Measurements from ENCODE around the gene SMIM36.

The SMIM36 gene

DNA sequence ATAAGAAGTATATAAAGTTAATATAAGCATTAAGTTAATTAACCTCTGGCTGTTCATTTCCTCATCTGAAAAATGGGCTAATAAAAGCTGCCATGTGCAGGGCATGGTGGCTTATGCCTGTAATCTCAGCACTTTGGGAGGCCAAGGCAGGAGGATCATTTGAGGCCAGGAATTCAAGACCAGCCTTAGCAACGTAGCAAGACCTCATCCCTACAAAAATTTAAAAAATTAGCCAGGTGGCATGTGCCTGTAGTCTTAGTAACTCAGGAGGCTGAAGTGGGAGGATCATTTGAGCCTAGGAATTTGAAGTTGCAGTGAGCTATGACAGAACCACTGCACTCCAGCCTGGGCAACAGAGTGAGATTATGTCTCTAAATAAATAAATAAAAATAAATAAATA lies 49.0 kb downstream of the SMIM36 start:
- no peak overlapping the region for H3K27ac ChIP-seq
- TF ChIP-seq ZFX (IDR thresholded peaks at IDR 0.05), result no peak
- TF ChIP-seq, protein P1, sequence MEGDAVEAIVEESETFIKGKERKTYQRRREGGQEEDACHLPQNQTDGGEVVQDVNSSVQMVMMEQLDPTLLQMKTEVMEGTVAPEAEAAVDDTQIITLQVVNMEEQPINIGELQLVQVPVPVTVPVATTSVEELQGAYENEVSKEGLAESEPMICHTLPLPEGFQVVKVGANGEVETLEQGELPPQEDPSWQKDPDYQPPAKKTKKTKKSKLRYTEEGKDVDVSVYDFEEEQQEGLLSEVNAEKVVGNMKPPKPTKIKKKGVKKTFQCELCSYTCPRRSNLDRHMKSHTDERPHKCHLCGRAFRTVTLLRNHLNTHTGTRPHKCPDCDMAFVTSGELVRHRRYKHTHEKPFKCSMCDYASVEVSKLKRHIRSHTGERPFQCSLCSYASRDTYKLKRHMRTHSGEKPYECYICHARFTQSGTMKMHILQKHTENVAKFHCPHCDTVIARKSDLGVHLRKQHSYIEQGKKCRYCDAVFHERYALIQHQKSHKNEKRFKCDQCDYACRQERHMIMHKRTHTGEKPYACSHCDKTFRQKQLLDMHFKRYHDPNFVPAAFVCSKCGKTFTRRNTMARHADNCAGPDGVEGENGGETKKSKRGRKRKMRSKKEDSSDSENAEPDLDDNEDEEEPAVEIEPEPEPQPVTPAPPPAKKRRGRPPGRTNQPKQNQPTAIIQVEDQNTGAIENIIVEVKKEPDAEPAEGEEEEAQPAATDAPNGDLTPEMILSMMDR (conservative IDR thresholded peaks at IDR 0.05), result no peak

DNA sequence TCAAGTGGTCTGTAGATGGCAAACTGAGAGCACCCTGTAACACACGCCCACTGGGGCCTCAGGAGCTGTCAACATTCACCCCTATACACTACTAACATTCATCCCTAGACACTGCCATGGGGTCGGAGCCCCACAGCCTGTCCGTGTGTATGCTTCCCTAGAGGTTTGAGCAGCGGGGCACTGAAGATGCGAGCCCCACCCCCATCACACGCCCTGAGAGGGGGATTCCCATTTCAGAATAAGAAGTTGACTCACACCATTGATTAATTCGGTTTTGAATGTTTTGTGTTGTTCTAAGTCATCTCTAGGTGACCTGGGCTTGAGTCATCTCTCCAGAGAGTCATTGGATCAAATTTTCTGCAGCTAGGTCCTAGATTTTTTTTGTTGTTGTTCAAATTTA lies 52.3 kb downstream of the SMIM36 start:
- H3K27ac ChIP-seq, result no peak overlapping the region
- TF ChIP-seq ZFX (IDR thresholded peaks at IDR 0.05), result no peak
- TF ChIP-seq, protein P1 (conservative IDR thresholded peaks at IDR 0.05), result no peak

DNA sequence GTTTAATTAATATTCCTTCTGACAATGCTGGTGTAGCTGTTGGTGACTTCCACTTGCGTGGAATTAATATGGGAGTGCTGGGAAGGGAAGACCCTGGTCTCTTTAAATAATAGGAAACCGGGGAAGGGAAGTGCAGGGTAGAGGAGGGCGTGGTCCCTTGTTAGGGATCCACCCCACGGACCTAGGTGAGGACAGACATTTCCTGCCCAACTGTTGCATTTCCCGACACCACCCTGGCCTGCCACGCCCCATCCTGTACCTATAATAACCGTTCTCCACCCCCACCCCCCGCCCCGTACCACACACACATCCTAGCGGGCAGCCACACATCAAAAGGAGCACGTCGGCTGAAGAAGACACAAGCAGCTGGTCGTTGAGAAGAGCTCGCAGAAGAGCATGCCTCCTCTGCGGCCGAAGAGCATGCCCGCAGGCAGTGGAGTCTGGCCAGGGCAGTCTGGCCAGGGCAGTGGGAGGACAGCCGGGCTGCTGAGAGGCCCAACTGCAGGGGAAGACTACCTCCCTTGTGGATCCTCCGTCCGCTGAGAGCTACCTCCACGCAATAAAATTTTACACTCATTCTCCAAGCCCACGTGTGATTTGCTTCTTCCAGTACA lies 52.9 kb downstream of the SMIM36 start:
- no peak overlapping the region for H3K27ac ChIP-seq
- TF ChIP-seq, protein P1 (conservative IDR thresholded peaks at IDR 0.05), result no peak
- no peak for TF ChIP-seq ZFX (IDR thresholded peaks at IDR 0.05)

DNA sequence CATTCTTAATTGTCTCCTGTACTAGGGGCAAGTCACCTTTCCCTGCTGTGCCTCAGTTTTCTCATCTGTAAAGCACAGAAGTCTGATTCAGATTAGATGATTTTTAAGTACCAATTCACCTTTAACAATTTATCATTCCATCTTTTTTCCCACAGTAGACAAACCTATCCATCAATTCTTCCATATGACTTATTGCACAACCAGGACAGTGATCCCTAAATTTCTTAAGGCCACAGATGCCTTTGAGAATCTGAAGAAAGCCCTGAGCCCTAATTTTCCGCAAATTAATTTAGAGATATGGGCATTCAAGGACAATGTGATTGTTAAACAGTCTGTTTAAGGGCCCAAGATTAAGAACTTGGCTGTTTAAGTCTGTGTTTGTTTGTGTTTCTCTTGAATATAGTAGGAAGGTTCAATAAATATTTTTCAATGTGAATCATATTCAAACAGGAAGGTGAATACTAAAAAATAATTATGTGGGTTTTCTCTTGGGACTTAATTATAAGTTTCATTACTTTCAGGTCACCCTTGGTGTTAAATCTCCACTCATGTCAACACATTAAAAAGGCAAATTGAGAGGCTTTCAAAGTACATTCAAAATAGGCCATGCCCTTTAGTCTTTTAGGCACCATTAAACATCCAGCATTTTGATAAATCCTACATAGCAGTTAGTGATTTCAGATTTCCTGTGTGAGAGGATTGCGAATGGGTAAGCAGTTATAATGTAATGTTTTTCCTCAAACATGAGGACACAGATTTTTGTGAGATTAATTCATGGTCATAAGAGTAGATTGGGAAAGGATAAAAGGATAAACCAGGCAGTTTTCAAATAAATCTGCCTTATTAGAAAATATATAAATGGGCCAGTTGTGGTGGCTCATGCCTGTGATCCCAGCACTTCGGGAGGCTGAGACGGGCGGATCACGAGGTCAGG lies 54.7 kb downstream of the SMIM36 start:
- no peak overlapping the region for H3K27ac ChIP-seq
- TF ChIP-seq, protein P1 (conservative IDR thresholded peaks at IDR 0.05), result no peak
- TF ChIP-seq ZFX (IDR thresholded peaks at IDR 0.05), result no peak

DNA sequence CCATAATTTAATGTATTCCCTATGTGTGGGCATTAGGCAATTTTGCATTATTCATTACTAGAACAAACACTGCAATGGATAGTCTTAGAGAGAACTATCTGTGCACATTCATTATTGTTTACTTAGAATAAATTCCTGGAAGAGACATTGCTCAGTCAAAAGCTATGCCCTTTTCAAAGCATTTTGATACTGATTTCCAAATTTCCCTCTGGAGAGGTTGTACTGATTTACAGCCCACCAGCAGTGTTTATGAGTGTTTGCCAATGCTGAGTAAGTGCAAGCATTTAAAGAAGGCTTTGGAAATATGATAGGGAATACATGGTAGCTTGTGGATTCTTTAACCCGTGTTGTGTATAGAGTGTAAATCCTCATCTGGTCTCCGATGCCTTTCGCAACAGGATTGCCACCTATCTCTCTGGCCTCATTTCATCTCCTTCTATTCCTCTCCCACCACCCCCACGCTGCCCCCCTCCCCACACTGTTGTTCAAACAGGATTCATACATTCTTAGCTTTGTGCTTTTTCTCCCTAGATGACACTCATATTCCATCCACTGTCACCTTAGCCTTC lies 56.3 kb downstream of the SMIM36 start:
- peak overlapping the region; percentile 42; the same call in 1 of the 2 replicates for H3K27ac ChIP-seq
- TF ChIP-seq, protein P1 (conservative IDR thresholded peaks at IDR 0.05), result no peak
- TF ChIP-seq ZFX (IDR thresholded peaks at IDR 0.05), result no peak

DNA sequence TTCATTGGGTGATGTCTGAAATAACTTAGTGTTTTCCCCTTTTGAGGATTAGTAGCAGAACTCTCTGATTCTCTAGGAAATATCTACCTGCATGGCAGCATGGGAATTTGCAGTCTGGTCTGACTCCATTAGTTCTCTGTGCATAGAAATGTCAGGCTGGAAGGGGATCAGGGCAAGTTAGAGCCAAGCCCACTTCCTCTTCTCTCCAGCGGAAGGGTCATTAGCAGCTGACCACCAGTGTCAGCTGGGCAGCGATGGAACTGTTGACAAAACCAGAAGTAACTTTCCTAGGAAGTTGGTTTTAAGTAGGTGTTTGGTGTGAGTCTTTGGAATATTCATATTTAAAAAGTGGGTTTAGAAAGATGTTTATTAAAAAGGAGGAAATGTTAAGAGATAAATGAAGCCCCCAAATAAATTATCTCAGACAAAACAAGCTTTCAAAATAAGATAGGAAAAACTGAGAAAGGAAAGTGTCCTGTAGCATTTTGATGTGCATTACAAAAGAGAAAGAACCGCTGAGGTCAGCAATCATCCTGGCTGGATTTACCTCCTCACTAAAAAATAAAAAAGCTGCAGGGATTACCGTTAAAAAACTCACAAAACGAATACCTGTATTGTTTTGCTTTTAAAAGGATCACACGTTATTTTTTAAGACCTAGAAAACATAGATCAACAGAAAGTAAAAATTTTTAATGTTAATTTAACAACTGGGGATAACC lies 57.3 kb downstream of the SMIM36 start:
- H3K27ac ChIP-seq, result no peak overlapping the region
- TF ChIP-seq ZFX (IDR thresholded peaks at IDR 0.05), result no peak
- TF ChIP-seq, protein P1 (conservative IDR thresholded peaks at IDR 0.05), result no peak

Data from C4-2B (cell line).